Occipital lobe (tissue), 2 donors: ENCODE results near the gene ATP5F1D. TPM values are rescaled to one million over a fixed set of nuclear protein-coding genes. Genes with fewer than 3 reads are reported as not detected.
"Not testable (repeated sequence)": the region's sequence is repeated elsewhere in the genome, so short reads cannot be mapped to it uniquely, and the experiment has no call there.

Experiments used
- DNase-seq: peaks from one replicate; lab custom pipeline; 2025; lab: John Stamatoyannopoulos, UW
- total RNA-seq: library from RNA; depleted of rRNA; stranded (reverse); fragments of >200 nt; gene quantifications from one replicate; pipeline ENCODE4 v1.2.3, GENCODE V29; 2014

The ATP5F1D gene
- total RNA-seq = 11.9 TPM

GRCh38 chr19:1241417-1242095, at the start of gene ATP5F1D:
Gene ATP5F1D (plus strand): TSS chr19:1241751. CDS start chr19:1241851, 100 bp downstream.
- DNase-seq = peak; percentile 90

GRCh38 chr19:1199531-1199930, 42.0 kb upstream of the ATP5F1D start:
- no peak for DNase-seq

DNA sequence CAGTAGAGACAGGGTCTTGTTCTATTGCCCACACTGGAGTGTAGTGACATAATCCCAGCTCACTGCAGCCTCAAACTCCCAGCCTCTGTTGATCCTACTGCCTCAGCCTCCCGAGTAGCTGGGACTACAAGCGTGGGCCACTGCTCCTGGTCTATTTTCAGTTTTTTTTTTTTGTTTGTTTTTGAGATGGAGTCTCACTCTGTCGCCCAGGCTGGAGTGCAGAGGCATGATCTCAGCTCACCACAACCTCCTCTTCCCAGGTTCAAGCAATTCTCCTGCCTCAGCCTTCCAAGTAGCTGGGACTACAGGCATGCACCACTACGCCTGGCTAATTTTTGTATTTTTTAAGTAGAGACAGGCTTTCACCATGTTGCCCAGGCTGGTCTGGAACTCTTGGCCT, 40.9 kb upstream of the ATP5F1D start:
- DNase-seq = not testable (repeated sequence)

GRCh38 chr19:1205114-1206099, 36.1 kb upstream of the ATP5F1D start, which contains the start of gene STK11:
Gene STK11 (plus strand): TSS chr19:1205778. CDS start chr19:1206914, 1,136 bp downstream.
- DNase-seq = peak; percentile 98

- DNase-seq = no peak
Measured at GRCh38 chr19:1206150-1206863, 35.2 kb upstream of the ATP5F1D start.

DNA sequence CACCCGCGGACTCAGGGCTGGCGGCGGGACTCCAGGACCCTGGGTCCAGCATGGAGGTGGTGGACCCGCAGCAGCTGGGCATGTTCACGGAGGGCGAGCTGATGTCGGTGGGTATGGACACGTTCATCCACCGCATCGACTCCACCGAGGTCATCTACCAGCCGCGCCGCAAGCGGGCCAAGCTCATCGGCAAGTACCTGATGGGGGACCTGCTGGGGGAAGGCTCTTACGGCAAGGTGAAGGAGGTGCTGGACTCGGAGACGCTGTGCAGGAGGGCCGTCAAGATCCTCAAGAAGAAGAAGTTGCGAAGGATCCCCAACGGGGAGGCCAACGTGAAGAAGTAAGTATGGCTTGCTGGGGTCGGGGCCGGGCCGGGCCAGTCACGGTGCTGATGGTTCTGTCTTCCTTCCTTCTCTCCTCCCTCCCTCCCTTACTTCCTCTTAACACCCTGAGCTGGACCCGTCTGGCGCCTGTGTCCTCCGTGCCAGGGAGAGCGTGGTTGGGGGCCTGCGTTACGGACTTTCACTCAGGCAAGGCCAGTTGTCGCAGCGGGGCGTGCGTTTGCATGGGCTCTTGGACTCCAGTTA, 34.6 kb upstream of the ATP5F1D start:
- DNase-seq = no peak

DNA sequence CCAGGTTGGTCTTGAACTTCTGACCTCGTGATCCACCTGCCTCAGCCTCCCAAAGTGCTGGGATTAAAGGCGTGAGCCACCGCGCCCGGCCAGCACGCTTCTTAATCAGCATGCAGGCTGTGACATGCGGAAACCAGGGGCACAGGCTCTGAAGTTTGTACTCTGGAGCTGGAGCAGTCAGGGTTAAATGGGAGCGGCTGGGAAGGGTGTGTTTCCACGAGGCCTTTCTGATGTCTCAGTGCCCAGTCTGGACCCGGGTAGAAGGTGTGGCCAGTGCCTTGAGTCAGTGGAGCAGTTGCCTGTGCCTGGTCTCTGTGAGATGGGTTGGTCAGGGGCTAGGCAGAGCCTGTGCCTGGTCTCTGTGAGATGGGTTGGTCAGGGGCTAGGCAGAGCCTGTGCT, 32.7 kb upstream of the ATP5F1D start:
- not testable (repeated sequence) for DNase-seq

DNA sequence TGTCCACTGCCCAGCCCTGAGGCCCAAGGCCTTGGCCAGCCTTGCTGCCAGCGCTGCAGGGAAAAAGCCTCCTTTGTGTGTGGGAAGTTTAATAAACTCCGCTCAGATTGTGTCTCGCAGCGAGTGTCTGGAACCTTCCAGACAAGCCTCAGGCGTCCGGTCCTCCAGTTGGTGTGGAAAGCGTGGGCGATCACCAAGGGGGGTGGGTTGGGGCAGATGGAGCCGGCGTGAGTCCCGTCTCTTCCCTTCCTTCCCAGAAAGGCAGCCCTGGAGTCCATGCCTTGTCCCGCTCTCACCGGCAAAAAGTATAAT, 31.4 kb upstream of the ATP5F1D start:
- DNase-seq = no peak

- DNase-seq = no peak
Measured at GRCh38 chr19:1211494-1212234, 29.9 kb upstream of the ATP5F1D start.

GRCh38 chr19:1213391-1214286, 27.9 kb upstream of the ATP5F1D start:
- DNase-seq = peak; percentile 61

DNA sequence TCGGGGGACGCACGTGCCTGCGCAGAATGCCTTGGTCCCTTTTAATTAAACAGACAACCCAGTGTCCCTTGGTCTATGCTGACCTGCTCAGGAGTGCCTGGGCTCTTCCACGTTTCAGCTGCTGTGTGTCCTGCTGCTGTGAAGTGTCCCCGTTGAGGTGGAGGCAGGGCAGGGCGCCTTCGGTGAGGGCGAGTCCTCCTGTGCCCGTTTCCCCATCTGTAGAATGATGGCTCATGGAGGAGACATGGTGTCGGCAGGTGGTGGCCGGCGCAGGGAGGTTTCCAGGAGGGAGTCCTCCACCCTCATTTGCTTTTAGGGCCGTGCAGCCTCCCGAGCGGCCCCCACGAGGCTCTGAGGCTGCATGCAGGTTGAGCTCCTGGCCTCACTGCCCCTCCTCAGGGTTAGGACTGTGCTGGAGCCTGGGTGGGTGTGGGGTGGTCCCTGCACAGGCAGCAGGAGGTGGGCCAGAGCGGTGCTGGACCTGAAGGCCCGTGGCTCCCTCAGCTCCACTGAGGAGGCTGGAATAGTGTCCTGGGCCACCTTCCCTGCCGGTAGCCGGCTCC, 27.2 kb upstream of the ATP5F1D start:
- DNase-seq = no peak

DNA sequence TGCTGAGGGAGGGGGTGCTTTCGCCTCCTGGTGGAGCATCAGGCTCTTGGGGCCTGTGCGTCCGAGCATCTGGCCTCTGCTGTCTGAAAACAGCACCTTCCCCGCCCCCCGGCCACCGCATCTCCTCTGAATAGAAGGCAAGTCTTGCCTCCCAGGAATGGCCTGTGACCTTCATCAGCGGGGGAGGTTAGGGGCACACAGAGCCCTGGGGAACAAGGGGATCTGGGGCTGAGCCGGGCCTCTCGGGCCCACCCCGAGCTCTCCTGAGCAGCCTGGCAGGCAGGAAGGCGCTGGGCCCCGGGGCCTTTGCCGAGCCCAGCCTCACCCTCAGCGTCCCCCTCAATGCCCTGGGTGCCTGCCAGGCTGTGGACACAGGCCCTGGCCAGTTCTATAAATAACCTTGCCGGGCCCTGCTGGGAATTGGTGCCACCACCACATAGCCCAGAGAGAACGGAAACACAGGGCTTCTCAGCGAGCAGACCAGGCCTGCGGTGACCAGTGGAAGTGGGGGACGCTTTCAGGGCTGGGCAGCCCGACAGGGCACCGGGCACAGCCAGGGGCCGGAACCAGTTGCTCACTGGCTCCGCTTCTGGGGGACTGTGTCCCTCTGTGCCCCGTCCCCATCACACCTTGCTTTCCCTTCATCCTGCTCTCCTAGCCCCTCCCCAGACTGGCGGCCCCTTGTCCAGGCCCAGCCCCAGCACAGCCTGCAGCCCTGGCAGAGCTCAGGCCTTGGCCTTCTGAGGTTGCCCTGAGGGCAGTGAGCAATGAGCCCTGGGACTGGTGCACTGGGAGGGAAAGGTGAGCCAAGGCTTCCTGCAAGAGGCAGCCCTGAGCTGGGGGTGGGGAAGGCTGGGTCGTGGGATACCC, 26.5 kb upstream of the ATP5F1D start:
- DNase-seq = no peak

DNA sequence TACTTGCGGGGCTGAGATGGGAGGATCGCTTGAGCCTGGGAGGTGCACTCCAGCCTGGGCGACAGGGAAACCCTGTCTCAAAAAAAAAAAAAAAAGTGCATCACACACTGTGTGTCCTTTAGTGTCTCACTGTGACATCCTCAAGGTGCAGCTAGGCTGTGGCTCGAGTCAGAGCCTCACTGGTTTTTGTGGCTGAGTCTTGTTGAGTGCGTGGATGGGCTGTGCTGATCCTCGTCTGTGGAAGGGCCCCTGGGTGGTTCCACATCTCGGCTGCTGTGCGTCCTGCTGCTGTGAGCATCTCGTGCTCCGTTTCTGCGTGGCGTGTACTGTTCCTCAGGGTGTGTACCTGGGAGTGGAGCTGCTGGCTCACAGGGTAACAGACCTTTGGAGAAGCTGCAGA, 24.8 kb upstream of the ATP5F1D start:
- no peak for DNase-seq

- no peak for DNase-seq
Measured at GRCh38 chr19:1217366-1217765, 24.2 kb upstream of the ATP5F1D start.

DNA sequence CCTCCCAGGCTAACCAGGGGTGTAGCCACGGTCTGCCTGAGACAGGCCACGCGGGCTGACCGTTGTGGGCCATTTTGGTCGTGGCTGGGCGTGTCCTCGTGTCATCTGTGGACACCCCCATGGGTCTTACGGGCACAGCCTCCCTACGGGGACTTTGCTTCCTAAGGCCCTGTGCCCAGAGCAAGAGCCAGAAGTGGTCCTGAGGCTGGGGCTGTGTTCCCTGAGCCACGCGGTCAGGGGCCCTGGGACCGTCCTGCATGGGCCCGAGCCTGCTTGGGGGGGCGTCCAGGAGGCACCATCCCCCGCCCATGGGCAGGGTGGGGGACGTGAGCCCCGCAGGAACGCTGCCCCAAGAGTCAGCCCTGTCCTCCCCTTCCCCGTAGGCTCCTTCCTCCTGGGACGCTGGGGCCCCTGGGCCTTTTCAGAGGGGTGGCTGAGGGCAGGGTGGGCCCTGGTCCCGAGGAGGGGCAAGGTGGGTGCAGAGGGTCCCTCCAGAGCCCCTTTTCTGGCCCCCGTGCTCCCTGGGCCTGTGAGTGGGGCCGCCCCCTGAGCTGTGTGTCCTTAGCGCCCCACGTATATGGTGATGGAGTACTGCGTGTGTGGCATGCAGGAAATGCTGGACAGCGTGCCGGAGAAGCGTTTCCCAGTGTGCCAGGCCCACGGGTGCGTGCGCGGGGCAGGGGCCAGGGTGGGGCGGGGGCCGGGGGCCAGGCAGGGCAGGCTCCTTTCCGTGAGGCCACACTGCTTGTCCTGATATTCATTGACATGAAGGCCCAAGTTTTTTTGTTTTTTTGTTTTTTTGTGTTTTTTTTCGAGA, 22.6 kb upstream of the ATP5F1D start:
- DNase-seq = no peak

GRCh38 chr19:1219786-1220476, 21.6 kb upstream of the ATP5F1D start:
- no peak for DNase-seq

DNA sequence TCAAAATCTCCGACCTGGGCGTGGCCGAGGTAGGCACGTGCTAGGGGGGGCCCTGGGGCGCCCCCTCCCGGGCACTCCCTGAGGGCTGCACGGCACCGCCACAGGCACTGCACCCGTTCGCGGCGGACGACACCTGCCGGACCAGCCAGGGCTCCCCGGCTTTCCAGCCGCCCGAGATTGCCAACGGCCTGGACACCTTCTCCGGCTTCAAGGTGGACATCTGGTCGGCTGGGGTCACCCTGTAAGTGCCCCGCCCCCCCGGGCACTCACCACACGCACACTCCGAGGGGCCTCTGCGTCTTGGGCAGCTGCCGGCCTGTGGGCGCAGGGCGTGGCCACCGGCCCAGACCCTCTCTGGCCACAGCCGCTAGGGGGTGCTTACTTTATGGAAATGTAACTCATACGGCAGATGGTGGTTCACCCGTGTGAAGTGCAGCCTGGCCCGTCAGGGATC, 21.0 kb upstream of the ATP5F1D start:
- DNase-seq = no peak
